A204.1 (cell line): Measurements from ENCODE around the gene FAM118B.
A peak's percentile ranks its signal among the peaks of the same experiment; 100 is the strongest.
"Not testable (repeated sequence)": the region's sequence is repeated elsewhere in the genome, so short reads cannot be mapped to it uniquely, and the experiment has no call there.

Source experiments
- FAIRE-seq: peaks from 2 replicates; lab custom pipeline; 2012; peaks lifted over from hg19 to GRCh38; lab: Jason Lieb, UNC

Gene FAM118B

DNA sequence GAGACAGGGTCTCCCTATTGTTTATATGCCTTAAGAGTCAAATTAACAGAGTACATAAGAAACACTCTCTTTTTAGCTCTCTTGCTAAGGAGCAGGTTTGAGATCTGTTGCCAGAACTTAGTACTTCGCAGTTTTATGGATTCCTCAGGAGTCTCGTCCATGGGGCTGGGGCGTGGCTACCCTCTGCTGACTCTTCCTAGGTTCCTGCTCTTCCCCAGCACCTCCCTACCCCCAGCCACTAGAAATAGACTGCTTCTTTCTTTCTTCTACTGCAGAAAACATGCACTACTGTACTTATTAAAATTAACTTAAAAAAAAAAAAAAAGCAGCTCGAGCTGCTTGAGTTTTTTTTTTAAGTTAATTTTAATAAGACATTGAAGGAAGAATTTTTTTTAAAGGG is 8.0 kb downstream of the FAM118B start:
- FAIRE-seq = no peak

DNA sequence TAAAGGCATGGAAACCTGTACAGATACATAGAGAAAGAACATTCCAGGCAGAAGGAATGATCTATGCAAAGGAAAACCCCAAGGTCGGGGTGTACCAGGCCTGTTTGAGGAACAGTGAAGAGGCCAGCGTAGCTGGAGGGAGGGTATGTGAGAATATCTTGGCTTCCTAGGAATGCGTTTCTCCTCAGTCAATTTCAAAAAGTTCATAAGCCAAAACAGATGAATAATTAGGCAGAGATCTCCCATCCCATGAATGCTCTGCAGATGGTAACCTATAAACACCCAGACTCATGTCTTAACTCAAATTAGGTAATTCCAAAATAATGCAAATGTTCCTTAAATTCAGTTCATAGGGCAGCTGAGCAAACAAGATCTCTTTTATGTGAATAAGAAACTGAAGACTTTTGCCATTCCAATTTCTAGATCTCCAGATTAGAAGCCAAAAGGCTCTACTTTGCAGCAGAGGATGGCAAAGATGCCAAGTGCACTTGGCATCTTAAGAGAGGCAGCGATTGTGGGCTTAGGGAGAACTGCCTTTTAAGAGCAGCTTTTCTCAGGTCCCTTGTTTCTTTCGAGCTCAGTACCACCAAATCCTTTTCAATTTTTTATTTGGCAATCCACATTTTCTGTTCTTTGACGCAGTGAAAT is 13.2 kb downstream of the FAM118B start:
- FAIRE-seq = no peak

DNA sequence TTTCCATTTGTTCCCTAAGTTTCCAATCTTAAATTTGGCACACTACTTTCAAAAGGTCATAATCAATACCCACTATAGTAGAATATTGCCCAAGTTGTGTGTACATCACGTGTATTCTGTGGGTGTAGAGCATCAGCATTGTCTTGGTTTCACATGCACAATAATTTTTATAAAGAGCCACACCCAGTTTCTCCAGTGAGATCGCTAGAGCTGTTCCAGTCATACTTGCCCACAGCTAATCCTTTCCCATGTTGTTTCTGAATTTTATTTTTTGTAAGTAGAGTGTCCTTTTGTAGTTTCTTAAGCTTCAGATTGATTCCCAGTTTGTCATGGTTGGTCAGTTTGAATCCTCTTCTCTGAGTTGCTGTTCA is 13.7 kb downstream of the FAM118B start:
- no peak for FAIRE-seq

DNA sequence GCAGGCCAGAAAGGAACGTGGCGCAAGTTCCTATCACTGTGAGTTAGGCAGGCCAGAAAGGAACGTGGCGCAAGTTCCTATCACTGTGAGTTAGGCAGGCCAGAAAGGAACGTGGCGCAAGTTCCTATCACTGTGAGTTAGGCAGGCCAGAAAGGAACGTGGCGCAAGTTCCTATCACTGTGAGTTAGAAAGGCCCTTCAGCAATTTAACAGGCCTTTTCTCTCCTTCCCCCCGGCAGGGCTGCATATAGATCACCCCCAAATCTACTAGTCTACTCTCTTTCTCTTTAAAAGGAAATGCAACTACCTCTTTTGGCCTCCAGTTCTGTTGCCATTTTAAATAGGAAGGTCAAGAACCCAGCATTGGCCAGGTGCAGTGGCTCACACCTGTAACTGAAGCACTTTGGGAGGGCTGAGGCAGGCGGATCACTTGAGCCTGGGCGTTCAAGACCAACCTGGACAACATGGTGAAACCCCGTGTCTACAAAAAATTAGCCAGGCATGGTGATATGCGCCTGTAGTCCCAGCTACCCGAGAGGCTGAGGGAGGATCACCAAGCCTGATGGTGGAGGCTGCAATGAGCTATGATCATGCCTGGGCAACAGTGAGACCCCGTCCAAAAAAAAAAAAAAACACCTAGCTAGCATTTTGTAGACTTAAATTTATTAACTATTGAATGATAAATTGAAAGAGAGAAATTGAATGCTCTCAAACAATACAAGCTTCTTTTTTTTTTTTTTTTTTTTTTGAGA is 14.9 kb downstream of the FAM118B start:
- no peak for FAIRE-seq

DNA sequence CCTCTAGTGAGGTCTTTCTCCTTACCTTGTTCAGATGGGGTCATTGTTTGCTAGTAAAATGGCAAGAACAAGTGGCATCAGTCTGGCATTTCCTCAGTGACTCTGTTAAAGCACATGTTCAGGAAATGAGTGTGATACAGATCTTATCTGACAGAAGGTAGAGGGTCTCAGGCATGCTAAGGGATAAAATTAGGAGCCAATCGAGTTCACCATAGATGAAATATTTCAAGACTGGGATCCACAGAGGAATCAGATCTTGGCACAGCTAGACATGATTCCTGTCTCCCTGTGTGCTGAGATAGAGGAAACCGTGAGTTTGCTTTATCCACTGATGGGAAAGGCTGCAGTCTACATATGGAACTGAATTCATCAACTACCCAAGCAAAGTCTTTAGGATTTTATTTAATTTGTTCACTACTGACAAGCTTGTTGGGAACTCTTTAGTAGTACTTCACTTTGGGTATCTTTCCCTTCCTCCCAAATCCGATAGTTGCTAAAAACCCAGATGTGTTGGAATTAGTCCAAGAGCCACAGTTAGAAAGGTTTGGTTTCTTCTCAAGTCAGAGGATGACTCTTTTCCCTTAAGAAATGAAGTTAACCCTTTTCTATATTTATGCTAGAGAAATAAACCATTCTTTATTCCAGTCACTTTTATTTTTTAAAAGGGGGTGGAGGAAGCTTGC is 18.4 kb downstream of the FAM118B start:
- FAIRE-seq = no peak

DNA sequence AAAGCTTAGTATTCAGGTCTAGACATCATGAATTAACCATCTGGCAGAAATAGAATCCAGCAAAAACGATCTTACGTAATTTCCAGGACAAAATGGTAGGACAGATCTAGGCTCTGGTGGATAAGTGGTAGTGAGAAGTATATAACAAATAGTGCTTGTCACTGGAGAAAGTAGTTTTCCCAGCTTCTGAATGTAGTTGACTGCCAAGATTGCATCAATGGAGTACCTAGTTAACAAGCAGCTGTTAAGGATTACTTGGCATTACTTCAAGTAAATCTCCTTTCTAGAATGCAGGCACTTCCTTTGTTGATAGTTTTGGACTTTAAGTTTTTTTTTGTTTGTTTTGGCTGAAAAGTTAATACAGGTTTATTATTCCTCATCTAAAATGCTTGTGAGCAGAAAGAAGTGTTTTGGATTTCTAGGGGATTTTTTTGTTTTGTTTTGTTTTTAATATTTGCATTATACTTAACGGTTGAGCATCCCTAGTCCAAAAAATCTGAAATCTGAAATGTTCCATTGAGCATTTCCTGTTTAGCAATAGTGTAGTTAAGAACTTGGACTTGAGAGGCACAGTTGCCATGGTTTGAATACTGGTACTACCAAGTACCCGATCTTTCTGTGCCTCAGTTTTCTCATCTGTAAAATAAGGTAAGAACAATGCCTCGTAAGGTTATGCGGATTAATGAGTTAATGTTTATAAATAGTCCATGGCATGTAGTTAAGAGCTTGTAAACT is 20.3 kb downstream of the FAM118B start:
- no peak for FAIRE-seq

DNA sequence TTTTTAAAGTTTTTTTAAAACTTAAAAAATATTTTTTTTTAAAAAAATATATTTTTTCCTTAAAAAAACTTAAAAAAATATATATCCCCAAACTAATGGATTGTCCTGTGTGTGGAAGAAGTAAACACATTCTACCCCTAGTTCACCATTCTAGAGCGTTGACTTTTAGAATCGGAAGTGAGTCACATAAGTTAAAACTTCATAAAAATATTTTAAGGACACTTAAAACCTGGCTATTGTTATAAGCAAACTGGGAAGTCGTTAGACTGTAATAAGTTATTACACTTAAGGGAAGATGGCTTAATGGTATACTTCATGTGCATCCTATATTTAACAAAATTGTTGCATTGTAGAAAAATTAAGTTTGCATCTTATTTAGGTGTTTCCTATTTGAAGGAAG is 21.1 kb downstream of the FAM118B start:
- peak; percentile 69 for FAIRE-seq

DNA sequence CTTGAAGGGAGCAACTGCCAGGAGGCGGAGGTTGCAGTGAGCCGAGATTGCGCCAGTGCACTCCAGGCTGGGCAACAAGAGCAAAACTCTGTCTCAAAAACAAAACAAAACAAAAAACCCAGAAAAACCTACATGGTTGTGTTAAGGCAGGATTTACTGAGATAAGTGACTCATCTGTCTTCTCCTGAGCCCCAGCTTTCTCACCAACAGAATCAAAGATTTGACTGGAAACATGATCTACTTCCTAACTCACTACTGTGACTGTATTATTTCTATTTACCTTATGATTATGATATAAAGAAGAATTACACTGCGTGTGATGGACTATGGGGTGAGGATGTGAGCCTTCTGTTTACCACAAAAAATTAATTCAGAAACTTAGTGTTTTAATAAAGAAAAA is 21.8 kb downstream of the FAM118B start:
- no peak for FAIRE-seq

DNA sequence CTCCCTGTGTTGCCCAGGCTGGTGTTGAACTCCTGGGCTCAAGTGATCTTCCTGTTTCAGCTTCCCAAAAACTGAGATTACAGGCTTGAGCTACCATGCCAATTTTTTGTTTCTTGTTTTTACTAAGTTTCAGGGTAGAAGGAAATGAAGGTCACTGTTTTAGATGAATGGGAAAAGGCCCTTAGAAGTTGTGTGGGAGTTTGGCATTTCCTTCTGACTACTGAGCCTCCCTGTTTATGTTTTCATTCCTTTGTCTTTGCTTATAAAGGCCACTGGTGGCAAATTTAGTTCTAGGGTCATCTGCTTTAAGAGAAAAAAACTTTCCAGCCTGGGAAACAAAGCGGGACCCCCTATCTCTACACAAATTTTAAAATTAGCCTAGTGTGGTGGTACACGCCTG is 35.1 kb downstream of the FAM118B start:
- no peak for FAIRE-seq

DNA sequence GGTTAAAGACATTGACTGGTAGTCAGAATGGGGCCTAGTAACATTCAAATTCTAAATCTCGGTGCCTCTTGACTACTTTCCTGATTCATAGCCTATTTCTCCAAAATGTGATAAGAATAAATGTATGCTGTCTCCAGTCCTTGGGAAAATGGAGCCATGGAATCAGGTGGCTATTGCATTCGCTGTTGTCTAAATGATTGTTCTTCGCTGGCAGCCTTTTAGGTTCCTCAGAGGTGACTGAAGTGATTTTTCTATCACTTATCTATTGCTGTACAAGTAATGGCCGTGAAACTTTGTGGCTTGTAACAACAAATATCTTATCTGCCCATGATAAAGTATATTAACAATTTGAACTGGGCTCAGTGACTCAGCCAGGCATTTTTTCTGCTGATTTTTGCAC is 41.7 kb downstream of the FAM118B start:
- no peak for FAIRE-seq

DNA sequence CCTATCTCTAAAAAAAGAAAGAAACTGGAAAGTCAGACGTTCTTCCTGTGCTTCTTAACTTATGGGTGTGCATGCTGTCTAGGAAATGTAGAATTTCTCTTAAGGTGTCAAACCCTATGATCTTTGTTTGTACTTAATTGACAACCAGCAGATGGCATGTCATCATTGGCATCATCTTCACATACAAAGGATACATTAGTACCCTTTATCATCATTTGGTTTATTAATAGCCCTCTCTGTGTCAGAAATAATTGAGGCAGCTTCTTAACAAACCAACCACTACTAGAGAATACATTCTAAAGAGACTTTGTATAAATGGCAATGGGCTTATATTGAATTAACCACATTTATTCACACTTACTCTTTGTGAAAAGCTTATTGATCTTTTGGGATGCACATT is 43.2 kb downstream of the FAM118B start:
- FAIRE-seq = no peak

DNA sequence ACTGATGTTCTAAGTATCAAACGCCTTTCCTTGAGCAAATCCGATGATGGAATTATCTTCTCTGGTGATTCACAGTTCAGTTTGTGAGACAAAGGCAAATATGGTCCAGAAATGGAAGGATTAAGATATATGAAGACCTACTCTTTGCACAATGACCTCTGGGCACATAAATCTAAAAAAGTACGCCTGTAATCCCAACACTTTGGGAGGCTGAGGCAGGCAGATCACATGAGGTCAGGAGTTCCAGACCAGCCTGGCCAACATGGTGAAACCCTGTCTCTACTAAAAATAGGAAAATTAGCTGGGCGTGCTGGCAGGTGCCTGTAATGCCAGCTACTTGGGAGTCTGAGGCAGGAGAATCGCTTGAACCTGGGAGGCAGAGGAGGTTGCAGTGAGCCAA is 43.9 kb downstream of the FAM118B start:
- not testable (repeated sequence) for FAIRE-seq

DNA sequence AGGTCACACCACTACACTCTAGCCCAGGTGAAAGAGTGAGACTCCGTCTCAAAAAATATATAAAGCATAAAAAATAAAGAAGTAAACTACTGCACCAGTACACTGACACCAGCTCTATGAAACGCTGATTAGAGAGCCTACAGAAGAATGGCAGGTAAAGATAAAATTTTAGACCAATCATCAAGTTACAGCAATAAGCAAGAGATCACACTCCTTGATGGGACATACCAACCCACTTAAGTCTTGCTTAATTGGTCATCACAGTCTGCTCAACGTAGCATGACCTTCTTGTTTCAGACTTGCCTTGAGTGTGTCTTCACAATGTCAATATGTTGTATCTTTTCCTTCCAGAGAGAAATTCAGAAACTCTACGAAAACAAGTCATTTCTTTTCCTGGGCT is 44.6 kb downstream of the FAM118B start:
- no peak for FAIRE-seq

DNA sequence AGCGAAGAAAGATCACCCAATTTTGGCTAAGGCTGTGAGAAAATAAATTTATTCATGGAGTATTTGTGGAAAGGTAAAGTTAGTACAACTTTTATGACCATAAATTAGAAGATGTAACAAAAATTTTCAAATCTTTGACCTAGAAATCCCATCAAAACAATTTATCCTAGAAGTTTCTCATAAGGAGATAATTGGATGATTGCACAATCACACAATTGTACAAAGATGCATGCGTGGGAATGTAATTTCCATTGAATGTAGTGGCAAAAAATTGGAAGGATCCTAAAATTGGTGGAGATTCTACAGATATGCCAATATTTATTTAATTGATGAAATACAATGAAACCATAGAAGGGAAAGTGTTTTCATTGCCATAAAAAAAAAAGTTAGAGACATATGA is 45.6 kb downstream of the FAM118B start:
- FAIRE-seq = no peak

DNA sequence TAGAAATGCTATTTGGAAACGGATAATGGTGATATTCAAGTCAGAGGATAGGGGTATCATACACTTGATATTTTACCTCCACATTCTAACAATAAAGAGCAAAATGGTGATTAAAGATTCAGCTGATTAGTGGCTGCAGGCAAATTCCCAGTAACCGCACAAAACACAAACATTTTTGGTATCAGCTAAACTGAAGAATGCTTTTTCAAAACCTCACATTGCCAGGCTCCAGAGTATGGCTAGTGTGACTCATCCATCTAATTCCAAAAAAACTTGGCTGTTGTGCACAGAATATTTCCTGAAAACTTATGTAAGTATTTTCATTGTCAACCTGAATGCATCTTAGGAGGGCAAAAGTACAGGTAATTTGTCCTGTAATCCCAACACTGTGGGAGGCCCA is 46.2 kb downstream of the FAM118B start:
- no peak for FAIRE-seq

DNA sequence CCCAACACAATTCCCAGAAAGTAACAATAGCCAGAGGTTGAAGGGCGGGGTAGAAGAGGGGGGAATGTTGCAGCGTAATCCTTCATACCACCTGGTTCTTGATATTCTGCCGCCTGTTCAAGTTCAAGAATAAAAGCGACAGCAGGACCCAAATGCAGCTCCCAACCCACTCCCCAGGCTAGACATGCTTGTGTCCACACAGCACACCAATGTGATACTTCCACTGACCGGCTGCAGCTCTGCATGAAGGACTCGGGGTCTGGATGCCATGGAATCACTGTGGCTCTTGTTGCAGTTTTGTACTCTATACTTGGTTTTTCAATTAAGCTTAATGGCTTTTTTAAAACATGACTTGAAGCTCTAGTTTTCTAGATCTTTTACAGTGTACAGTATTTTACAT is 50.6 kb downstream of the FAM118B start:
- no peak for FAIRE-seq

DNA sequence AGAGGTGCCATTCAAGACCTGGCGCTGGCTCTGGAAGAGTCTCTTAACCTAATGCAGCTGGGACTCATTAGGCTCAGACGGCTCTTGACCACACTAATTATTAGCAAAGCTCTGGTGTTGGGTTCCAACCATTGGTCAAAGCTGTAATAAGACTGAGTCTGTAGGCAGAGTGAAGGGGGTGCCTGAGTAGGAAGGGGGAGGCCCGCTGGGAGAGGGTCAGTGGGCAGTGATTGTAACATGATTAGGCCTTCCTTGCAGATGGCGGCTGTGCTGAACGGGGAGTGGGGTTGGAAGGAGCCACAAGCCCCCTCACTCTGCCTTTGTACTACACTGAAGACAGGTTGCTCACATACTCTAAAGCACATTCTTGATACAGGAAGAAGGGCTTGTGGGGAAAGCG is 51.9 kb downstream of the FAM118B start:
- no peak for FAIRE-seq

DNA sequence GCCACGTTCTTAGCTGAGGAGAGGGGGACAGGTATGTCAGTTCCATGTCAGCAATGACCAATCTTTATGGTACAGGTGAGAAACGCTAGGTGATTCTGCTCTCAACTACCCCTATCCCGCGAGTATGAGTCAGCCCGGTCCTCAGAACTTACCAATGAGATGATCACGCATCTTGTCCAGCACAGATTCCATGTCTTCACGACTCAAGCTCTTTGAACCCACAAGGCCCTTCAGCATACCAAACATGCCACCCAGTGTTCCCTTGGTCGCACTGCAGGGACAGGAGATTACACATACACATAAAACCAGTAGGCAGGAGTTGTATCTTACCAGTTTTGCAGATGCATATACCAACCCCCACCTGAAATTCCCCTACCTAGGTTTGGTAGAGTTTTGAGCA is 54.2 kb downstream of the FAM118B start:
- no peak for FAIRE-seq

DNA sequence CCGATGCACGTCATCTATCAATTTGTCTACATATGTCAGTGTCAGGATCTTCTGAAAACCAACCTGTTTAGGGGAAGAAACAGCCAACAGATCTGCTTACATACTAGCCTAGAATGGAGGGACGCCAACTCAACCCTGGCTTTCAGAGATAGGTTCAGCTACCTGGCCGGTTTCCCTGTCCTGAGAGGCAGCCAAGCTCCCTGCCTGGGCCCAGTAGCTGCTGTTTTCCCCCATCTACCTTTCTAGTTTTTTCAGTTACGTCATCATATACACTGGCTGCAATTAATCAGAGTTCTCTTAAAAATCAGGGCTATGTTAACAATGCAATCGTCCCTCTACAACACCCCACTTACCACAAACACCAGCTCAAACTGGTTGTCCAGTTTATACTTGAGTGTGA is 56.1 kb downstream of the FAM118B start:
- no peak for FAIRE-seq

DNA sequence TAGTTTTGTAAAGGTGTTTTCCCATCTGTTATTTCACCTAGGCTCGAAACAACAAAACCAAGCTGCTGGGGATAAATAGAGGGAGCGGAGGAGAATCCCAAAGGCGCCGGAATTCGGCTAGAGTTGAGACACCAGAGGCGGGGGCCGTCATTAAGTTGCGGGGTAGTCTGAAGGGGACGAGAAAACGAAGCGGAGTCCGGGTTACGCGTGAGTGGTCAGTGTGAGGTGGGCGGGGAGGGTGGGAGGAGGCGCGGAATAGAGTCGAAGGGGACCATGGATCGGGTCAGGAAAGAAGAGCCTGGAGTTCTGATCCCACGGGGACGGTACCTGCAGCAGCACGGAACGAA is 56.8 kb downstream of the FAM118B start:
- FAIRE-seq = no peak

DNA sequence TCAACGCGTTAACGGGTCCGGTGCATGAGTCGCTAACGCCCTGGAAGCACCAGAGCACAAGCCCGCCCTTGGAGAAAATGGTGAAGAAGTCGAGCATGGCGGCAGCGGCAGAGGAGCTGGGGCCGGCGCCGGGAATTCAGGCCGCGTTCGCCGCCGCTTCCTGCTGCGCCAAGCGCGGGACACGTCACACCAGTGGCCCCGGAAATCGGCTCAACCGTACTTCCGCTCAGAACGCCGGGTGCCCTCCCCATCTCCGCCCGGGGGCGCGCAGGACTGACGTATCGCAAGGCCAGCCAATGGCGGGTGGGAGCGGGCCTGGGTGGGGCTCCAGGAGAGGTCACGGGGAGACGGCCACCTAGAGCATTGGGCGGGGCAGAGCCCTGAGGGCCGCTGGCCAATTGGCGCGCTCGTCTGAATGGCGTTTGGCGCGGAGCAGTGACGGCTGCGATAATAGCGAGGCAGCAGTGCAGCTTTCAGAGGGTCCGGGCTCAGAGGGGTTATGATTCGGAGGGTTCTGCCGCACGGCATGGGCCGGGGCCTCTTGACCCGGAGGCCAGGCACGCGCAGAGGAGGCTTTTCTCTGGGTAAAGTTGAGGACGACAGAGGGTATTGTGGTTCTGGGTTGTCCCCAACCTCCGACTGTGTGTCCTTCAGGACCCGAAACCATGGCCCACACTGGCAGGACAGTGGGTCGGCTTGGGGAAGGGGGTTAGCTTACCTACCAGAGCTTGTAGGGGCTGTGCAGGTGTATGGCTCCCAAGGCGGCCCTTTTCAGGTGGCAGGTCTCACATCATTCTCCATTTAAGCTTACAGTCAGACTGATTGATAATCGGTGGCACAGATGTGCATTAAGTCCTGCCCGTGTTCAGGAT is 57.4 kb downstream of the FAM118B start, which contains the start of the genes FOXRED1 and SRPRA:
Gene FOXRED1, plus strand, starts transcription at position 447 of the 872 bp plus-strand sequence. Its CDS starts 53 bp downstream, at position 500.
Gene SRPRA, minus strand, starts transcription at position 188 of the 872 bp plus-strand sequence. Its CDS starts 91 bp downstream, at position 97.
- FAIRE-seq = peak; percentile 95

DNA sequence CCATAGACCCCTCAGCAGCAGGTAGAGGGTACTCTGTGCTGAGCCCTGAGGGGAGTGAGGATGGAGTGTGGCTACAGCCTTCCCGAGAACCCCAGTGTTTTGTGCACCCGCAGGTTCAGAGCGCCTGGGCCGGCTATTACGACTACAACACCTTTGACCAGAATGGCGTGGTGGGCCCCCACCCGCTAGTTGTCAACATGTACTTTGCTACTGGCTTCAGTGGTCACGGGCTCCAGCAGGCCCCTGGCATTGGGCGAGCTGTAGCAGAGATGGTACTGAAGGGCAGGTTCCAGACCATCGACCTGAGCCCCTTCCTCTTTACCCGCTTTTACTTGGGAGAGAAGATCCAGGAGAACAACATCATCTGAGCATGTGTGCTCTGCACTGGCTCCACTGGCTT is 65.7 kb downstream of the FAM118B start:
- FAIRE-seq = no peak
